Testis (tissue), 3 donors: Measurements from ENCODE around the gene SLC27A3. TPM values are rescaled to one million over a fixed set of nuclear protein-coding genes. Genes with fewer than 3 reads are reported as not detected.

Source experiments
- DNase-seq: peaks from one replicate; pipeline ENCODE4 v3.0.0-alpha.2; 2019
- H3K27ac ChIP-seq, 2 donors: fragments of 200-600 bp; sonication (generic); one replicate each; pipeline ENCODE4 v1.5.1; 2019
- H3K27me3 ChIP-seq: fragments of 200-600 bp; sonication (generic); one replicate; pipeline ENCODE4 v1.5.1; 2019
- H3K36me3 ChIP-seq: fragments of 200-600 bp; sonication (generic); one replicate; pipeline ENCODE4 v1.5.1; 2017; ENCODE audit warnings: low read depth; ENCODE audit errors: missing control alignments
- H3K4me1 ChIP-seq: fragments of 200-600 bp; sonication (generic); one replicate; pipeline ENCODE4 v1.5.1; 2019
- H3K4me3 ChIP-seq, 2 donors: fragments of 200-600 bp; sonication (generic); one replicate each; pipeline ENCODE4 v1.5.1; 2017 to 2019
- H3K9me3 ChIP-seq: fragments of 200-600 bp; sonication (generic); one replicate; pipeline ENCODE4 v1.5.1; 2017
- POLR2A ChIP-seq: fragments of 450-650 bp; IDR thresholded peaks from one replicate; pipeline ENCODE4 v1.6.1; 2017; ENCODE audit warnings: antibody characterized with exemption, mild to moderate bottlenecking, moderate library complexity
- WGBS, 2 donors: methylation state at CpG; one replicate each; pipeline ENCODE4 v1.1.5; 2018; 5-methylcytosine and 5-hydroxymethylcytosine counted together
- intact Hi-C: fragments of 100-400 bp; cut with DNase I; formaldehyde crosslinking; loops from one replicate; pipeline ENCODE4 v1.15.1; 2023; ENCODE audit warnings: low total_unique reads
- polyA plus RNA-seq: library from polyadenylated mRNA; stranded (reverse); fragments of 350-450 nt; fragmentation: Illumina TruSeq; extraction: RNeasy Lipid Tissue Mini Kit (QIAGEN cat#74804); gene quantifications from one replicate; pipeline ENCODE4 v1.2.3, GENCODE V29; 2014; ENCODE audit warnings: low read depth, low replicate concordance; ENCODE audit not compliant: insufficient read depth
- total RNA-seq, 2 donors: library from RNA; depleted of rRNA; stranded (reverse); fragments of >200 nt; gene quantifications; one replicate each; pipeline ENCODE4 v1.2.3, GENCODE V29; 2016
- TF ChIP-seq, protein P1 (sequence below), 3 experiments: fragments of 450-650 bp in 2 of 3; fragments of 200-600 bp in 1 of 3; sonication (generic) in 1 of 3; IDR thresholded peaks; one replicate each; pipeline ENCODE4 v1.5.1; 2016 to 2019; ENCODE audit warnings: antibody characterized with exemption in 3 of 3, mild to moderate bottlenecking in 2 of 3, moderate library complexity in 1 of 3

The SLC27A3 gene
- total and polyA plus RNA-seq, 3 donors from 2014 or later: 38.5 to 83.3 (median 54.9) TPM

DNA sequence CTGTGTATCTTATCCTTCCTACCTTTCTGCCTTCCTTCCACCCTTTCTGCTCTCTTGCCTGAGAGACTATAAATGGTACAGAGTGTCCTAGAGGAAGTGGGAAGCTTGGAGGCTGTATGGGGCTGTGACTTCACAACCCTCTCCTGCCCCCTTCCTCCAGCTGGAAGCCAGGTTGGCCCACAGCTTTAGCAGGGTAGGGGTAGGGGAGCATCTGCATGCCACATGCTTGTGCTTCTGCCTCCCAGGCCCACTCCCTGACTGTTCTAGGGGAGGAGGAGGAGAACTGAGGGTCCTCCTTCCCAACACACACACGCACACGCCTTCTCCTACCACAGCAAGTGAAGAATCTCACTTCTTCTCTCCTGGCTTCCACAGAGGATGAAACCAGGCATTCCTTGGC lies 3.9 kb upstream of the SLC27A3 start:
- H3K36me3 ChIP-seq: no peaks in the 10 kb centered on the region
- intact Hi-C loops: loop anchor here (5.0 kb wide), 1 partner anchor 94 kb away; the partner anchor contains the start of gene NPR1

GRCh38 chr1:153771841-153772593 lies 3.2 kb upstream of the SLC27A3 start:
- H3K4me1 ChIP-seq: peaks cover 21% of the 10 kb centered on the region
- no peak for TF ChIP-seq POLR2A
- TF ChIP-seq, protein P1, sequence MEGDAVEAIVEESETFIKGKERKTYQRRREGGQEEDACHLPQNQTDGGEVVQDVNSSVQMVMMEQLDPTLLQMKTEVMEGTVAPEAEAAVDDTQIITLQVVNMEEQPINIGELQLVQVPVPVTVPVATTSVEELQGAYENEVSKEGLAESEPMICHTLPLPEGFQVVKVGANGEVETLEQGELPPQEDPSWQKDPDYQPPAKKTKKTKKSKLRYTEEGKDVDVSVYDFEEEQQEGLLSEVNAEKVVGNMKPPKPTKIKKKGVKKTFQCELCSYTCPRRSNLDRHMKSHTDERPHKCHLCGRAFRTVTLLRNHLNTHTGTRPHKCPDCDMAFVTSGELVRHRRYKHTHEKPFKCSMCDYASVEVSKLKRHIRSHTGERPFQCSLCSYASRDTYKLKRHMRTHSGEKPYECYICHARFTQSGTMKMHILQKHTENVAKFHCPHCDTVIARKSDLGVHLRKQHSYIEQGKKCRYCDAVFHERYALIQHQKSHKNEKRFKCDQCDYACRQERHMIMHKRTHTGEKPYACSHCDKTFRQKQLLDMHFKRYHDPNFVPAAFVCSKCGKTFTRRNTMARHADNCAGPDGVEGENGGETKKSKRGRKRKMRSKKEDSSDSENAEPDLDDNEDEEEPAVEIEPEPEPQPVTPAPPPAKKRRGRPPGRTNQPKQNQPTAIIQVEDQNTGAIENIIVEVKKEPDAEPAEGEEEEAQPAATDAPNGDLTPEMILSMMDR (IDR thresholded peaks at IDR 0.05): peak in 1 of 3 experiments; percentile 11
- no peak for DNase-seq

More for the DNA sequence above, 3.9 kb upstream of the SLC27A3 start:
- DNase-seq: no peak
- H3K4me3 ChIP-seq: no peak overlapping the region
- no peak overlapping the region for H3K27ac ChIP-seq
- no peaks in the 10 kb centered on the region for H3K9me3 ChIP-seq
- H3K4me1 ChIP-seq: peaks cover 18% of the 10 kb centered on the region
- no peaks in the 10 kb centered on the region for H3K27me3 ChIP-seq
- TF ChIP-seq, protein P1 (IDR thresholded peaks at IDR 0.05): no peak
- no peak for TF ChIP-seq POLR2A
- WGBS, 2 donors: 95 to 96% methylated on average over 2 of the region's 2 CpGs

DNA sequence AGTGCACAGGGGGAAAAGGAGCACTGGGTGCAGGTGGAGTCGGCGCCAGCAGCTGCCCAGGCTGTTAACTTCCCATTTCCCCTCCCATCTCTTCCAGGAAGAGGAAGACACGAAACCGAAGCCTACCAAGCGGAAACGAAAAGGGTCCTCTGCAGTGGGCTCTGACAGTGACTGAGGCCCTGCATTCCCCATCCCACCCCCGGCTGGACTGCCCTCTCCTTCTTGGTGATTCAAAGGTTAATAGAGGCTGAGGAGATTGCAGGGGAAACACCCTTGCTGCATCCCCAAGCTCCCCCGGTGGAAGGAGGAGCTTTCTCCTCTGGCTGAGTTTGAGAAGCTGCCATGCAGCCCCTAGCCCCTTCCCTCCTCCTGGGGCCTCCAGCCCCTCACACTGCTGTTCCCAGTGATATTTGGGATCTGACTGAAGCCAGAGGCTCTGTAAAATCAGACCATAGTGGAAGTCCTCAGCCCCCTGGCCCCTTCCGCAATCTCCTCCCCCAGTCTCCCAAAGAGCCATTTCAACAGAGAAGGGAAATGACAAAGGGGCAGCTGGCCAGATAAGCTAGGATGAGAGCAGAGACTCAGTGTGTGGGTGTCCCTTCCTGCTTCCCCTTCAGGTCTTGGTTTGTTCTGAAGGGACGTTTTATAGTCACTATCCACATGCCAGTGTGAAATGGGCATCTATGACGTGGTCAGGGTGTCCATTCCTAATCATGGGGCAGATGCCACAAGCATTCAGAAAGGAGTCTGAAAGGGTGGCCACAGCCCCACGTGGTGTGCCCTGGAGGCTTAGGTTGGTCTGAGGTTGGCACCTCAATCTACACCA lies 1.9 kb upstream of the SLC27A3 start:
- Histone ChIP-seq H3K27ac (peak overlapping the region in 1 of 2 donors; percentile 87), H3K9me3 (no peaks in the 10 kb centered on the region), H3K4me3 (no peak overlapping the region), H3K36me3 (no peaks in the 10 kb centered on the region), H3K27me3 (no peaks in the 10 kb centered on the region), H3K4me1 (peaks cover 33% of the 10 kb centered on the region)
- DNase-seq: no peak
- WGBS, 2 donors: 66 to 67% methylated on average over 12 of the region's 12 CpGs
- TF ChIP-seq, protein P1 (IDR thresholded peaks at IDR 0.05): no peak
- TF ChIP-seq POLR2A: no peak
- intact Hi-C loops: loop anchor here (5.0 kb wide), 1 partner anchor 96 kb away; the partner anchor contains the start of gene NPR1

More at GRCh38 chr1:153771841-153772593, 3.2 kb upstream of the SLC27A3 start:
- Histone ChIP-seq H3K36me3 (no peaks in the 10 kb centered on the region), H3K27me3 (no peaks in the 10 kb centered on the region), H3K9me3 (no peaks in the 10 kb centered on the region), H3K27ac (no peak overlapping the region), H3K4me3 (no peak overlapping the region)
- intact Hi-C loops: loop anchor here (5.0 kb wide), 1 partner anchor 95 kb away; the partner anchor contains the start of gene NPR1
- WGBS, 2 donors: 73 to 82% methylated on average over 12 to 20 of the region's 21 CpGs

- no peaks in the 10 kb centered on the region for H3K36me3 ChIP-seq
- WGBS, 2 donors: 57 to 62% methylated on average over 8 of the region's 8 CpGs
- H3K4me1 ChIP-seq: peaks cover 33% of the 10 kb centered on the region
- DNase-seq: no peak
- no peak overlapping the region for H3K4me3 ChIP-seq
- H3K9me3 ChIP-seq: no peaks in the 10 kb centered on the region
- H3K27ac ChIP-seq: peak overlapping the region; percentile 61 to 87
- TF ChIP-seq, protein P1 (IDR thresholded peaks at IDR 0.05): no peak
- TF ChIP-seq POLR2A: no peak
- H3K27me3 ChIP-seq: no peaks in the 10 kb centered on the region
- intact Hi-C loops: loop anchor here (5.0 kb wide), 1 partner anchor 97 kb away; the partner anchor contains the start of gene NPR1
Observed at GRCh38 chr1:153774026-153774595, 1.1 kb upstream of the SLC27A3 start.
